T1000 (cell line): ENCODE measurements around the gene TMEM242.

Experiments used
- DNase-seq: peaks from one replicate; lab custom pipeline; 2025; ENCODE audit warnings: mixed read lengths; lab: John Stamatoyannopoulos, UW

The TMEM242 gene

GRCh38 chr6:157270916-157271315 lies 52.4 kb downstream of the TMEM242 start:
- DNase-seq = no peak

DNA sequence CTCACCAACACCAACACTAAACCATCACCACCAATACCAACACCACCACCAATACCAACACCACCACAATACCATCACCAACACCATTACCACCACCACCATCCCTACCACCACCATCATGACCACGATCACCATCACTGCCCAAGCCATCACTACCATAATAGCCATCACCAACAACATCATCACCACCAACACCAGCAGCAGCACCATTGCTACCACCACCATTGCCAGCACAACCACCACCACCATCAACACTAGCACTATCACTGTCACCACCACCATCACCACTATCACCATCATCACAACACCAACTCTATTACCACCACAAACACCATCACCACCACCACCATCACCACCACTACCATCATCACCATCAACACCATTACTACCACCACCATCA lies 53.0 kb downstream of the TMEM242 start:
- no peak for DNase-seq

DNA sequence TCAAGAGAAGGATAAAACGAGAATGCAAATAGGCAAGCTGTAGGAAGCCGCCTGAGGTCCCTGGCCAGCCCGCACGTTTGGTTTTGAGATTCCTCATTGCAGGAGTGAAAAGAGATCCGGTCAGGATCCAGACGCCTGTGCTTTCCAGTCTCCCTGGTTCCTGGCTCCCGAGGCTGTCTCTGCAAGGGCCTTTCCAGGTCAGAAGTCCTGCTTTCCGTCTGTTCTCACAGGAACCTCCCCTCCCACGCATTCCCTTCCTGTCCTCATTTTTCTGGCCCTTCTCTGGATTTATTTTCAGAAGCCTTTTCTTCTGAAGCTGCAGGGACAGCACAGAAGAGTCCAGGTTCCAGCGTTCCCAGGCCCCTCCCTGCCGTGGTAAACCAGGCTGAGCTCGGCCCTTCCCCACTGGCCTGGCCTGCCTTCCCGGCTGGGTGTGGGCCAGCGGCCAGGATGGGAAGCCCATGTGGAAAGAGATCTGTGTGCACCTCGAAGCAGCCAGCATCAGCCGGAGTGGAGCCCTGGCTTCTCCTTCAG lies 54.0 kb downstream of the TMEM242 start:
- no peak for DNase-seq

DNA sequence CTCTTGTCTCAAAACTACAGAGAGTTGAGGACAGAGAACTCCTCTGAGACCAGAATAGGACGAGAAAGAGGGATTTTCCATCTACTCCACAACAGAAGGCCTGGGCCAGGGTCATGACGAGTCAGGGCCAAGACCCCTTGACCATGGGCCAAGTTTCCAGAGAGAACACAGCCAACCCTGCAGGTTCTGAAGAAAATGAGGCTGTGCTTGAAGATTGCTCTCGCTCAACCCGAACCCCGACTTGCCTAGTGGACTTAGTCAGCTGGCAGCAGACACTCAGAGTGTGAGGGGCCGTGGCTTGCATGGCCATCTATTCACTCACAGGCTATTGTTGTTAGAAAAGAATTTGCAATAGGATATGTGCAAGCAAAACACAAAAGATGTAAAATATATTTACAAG lies 54.5 kb downstream of the TMEM242 start:
- DNase-seq = no peak

DNA sequence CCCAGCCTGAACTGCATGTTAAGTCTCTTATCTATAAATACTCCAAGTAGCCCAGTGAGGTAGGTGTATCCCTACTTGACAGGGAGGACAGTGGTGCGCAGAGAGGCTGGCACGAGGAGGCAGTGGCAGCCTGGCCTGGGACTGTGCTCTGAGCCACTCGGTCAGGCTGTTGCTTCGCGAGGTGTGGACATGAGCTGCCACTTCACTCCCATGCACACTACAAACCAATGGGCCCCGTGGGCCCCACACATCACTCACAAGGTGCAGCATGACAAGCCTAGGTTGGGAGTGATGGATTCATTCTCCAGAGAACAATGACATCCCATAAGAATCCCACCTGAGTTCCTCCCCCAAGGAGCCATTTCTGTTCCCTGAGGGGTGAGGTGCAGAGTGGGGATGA lies 54.9 kb downstream of the TMEM242 start:
- no peak for DNase-seq

- no peak for DNase-seq
Measured at GRCh38 chr6:157267654-157268053, 55.7 kb downstream of the TMEM242 start.

DNA sequence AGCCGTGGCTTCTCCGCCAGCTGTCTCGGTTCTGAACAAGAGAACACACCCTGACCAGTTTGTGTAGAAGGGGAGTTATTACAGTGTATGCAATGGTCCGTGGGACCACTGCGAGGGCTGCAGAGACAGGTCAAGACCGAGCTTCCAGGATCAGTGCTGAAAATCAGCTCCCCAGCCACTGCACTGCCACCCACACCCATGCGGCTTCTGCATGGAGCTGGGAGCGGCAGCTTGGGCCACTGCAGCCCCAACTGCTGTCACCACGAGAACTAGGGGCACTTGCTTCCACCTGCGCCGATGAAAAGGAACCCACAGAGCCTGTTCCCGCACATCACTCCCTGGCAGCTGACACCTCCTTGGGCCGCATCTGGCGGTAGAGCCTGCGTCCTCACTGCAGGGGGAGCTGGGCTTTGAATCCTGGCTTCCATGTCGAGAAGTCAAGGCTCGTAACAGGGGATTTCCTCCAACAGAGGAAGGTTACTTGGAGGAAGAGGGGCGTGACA lies 56.2 kb downstream of the TMEM242 start:
- DNase-seq = no peak

GRCh38 chr6:157266274-157267101 lies 56.8 kb downstream of the TMEM242 start:
- no peak for DNase-seq

GRCh38 chr6:157265635-157266034 lies 57.7 kb downstream of the TMEM242 start:
- DNase-seq = no peak

DNA sequence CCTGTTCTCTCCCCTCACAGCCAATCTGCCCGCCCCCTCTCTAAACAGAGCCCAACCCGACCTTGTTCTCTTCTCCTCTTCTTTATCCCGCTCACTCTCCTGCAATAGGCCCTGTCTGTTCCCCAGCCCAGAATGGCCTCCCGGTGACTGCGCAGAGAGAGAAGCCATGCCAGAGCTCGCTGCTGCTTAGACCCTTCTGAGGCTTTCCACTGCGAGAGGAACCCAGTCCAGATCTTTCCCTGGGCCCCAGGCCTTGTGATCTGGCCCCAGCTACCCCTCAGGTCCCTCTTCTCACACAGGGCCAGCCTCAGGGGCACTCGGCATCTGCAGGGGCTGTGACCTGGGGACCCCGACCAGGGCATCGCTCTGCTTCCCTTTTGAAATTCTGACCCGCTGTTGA lies 58.1 kb downstream of the TMEM242 start:
- no peak for DNase-seq

DNA sequence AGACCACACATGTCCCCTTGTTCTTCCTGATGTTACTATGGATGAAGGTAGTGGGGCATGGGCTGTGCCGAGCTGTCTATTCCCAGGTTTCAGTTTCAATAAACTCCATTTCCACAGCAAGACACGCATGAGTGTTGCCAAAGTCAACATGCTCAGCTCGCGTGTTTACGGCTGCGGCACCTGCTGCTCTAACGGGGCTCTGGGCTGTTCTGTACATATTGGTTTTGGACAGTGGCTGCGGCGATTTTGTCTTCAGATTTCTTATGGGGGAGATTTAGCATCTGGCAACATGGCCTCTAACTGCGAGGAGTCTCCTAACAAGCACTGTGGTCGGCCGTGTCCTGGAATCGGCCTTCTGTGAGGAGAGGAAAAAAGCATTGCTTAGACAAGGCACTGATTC lies 58.6 kb downstream of the TMEM242 start:
- DNase-seq = no peak

DNA sequence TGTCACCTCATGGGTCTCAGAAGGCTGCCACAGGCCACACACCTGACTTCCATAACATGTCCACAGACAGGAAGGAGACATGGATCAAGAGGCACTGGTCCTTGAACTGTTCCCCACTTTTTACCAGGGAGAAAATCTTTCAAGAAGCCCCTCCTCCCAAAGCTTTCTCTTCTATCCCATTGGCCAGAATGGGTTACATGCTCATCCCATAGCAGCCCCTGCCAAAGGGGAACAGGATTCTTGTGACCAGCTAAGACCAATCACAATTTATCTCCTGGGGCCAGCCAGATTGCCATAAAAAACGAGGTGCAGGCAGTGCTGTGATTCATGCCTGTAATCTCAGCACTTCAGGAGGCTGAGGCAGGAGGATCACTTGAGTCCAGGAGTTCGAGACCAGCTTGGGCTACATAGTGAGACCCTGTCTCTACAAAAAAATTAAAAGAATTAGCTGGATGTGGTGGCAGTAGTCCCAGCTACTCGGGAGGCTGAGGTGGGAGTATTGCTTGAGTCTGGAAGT lies 59.4 kb downstream of the TMEM242 start:
- DNase-seq = no peak

DNA sequence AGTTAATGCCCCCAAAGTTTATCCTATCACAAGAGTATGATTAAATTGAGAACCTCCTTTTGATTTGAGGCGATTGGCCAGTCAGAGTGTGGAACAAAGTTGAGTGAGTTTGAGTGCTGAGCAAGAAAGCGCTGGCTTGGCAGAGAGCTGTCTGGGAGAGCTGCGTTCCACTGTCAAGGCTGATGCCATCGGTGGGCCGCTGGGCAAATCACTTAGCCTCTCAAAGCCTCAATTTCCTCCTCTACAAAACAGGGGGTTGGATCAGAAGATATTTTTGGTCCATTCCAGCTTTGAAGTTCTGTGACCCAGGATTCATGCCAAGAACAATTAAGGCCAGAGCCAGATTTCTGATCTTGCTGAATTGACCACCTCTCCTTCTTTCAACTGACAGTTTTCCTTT lies 60.2 kb downstream of the TMEM242 start:
- no peak for DNase-seq

DNA sequence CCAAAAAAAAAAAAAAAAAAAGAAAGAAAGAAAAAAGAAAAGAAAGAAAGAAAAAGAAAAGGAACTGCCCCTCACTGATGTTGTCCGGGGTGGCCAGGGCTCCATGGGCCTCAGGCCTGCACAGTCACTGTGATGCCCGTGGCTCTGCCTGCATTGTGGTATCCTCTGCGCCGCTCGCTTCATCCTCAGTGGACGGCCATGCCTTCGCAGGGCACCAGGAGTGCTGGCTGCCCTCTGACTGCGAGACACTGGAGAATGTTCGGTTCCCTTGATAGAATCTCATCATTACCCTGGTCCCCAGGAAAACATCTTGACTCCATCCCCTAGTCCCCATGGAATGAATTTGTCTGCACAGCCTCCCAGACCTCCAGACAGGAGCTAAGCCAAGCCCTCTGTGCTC lies 61.7 kb downstream of the TMEM242 start:
- DNase-seq = no peak

- DNase-seq = no peak
Measured at GRCh38 chr6:157260735-157261410, 62.4 kb downstream of the TMEM242 start.

GRCh38 chr6:157259443-157259842 lies 63.9 kb downstream of the TMEM242 start:
- no peak for DNase-seq

DNA sequence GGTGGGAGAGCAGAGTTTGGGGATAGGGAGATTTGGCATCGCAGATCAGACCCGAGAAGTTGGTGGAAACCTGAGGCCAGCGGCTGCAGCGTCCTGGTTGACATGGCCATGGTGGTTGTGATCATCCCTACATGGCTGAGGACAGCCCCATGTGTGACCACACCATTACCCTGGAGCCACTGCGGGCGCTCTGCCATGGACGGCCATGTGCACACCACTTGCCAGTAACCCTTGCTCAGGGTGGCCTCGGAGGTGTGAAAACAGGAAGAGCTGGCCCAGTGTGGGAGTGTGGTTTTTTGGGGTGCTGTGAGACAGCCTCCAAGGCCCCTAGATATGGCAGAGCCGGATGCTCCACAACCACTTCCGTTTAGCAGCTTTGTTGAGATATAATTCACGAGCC lies 64.4 kb downstream of the TMEM242 start:
- DNase-seq = no peak

- DNase-seq = no peak
Measured at GRCh38 chr6:157255079-157255478, 68.2 kb downstream of the TMEM242 start.

GRCh38 chr6:157254538-157254937 lies 68.8 kb downstream of the TMEM242 start:
- no peak for DNase-seq

GRCh38 chr6:157253699-157254098 lies 69.6 kb downstream of the TMEM242 start:
- DNase-seq = no peak

DNA sequence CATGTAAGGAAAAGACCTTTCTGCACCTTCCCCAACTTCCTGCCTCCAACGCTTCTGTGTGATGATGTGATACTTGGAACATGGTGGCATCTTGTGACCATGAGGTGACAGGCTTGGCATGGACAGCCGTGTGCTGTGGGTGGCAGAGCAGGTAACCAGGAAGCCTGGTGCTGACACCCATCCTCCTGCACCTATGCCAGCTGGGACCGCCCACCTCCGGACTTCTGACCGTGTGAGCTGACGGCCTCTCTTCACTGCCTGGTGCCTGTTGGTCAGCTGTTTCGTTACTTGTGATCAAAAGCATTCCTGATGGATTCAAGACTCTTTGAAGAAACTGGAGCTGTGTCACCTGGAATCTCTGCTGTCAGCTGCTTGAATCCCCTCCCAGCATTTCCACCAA lies 70.3 kb downstream of the TMEM242 start:
- no peak for DNase-seq

GRCh38 chr6:157251586-157252247 lies 71.6 kb downstream of the TMEM242 start:
- DNase-seq = no peak
